NK-92 treated with Interleukin-12 subunit alpha and Interleukin-12 subunit beta, amount 100 ng/mL, for 24 hours (cell line): ENCODE data around the gene MCC.

ENCODE experiments used
- DNase-seq: peaks from one replicate; lab custom pipeline; 2025; lab: John Stamatoyannopoulos, UW

Gene MCC

DNA sequence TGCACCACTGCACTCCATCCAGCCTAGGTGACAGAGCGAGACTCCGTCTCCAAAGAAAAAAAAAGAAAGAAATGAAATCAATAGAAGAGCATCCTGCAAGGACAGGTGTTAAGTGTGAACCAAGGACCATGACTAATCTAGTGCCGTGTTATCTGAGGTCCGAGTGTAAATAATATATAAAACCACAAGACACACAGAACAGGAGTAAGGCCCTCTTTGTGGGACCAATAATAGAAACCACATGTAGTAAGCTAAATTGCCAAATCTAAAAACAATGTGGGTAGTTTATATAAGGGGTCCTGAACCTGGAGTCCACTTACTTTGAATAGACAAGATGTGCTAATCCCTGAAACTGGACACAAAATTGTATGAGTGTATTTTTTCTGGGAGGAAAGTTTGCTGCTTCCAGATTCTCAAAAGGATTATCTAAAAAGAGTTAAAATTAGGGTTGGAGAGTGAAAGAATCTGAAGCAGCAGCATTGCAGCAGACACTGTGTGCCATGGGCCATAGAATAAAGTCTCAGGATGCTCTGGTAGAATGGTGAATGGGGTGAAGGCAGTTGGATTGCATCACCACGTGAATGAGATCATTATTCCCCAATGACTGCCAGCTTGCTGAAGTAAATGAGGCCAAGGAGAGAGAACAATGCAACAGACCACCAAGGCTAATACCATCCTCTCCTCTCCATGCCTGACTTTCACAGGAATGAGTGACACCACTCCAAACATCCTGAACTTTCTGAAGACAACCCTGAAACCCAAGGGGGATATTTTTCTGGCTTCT lies 288.9 kb downstream of the MCC start:
- DNase-seq = no peak

- no peak for DNase-seq
Measured at GRCh38 chr5:113197456-113198200, 290.6 kb downstream of the MCC start.

GRCh38 chr5:113195771-113196170 lies 292.5 kb downstream of the MCC start:
- no peak for DNase-seq

GRCh38 chr5:113195251-113195650 lies 293.0 kb downstream of the MCC start:
- no peak for DNase-seq

- DNase-seq = no peak
Measured at GRCh38 chr5:113194591-113194990, 293.7 kb downstream of the MCC start.

DNA sequence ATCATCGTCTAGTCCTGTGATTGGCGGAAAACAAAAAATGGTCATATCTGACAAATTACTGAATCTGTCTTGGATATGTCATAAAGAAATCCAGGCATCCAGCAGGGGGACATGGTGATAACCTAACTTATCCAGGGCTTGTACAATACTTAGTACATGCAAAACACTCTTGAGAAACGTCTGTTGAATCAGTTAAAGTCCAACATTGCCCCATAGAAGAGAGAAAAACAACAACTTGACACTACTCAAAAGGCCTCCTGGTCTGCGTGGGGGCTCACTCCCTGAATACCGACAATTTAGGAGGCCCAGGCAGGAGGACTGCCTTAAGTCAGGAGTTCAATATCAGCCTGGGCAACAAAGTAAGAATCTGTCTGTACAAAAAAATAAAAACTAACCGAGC lies 294.1 kb downstream of the MCC start:
- DNase-seq = no peak

- DNase-seq = no peak
Measured at GRCh38 chr5:113193311-113193978, 294.8 kb downstream of the MCC start.

- DNase-seq = no peak
Measured at GRCh38 chr5:113192541-113192940, 295.7 kb downstream of the MCC start.

DNA sequence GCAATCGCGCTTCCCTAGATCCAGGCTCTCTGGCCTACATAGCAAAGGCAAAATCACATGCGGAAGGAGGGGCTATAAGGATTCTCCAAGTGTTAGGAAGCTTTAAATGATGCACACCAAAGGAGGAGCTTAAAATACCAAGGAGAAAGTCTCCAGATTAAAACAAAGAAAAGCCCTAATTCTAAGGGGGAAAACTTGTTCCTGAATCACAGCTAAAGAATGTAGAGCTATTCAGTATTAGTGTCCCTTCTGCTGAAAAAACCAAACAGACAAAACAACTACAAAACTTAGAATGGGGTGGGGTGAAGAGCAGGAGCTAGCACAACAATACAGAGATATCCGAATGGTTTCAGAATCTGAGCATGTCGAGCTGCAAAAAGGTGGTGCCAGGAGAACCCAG lies 297.9 kb downstream of the MCC start:
- DNase-seq = no peak

DNA sequence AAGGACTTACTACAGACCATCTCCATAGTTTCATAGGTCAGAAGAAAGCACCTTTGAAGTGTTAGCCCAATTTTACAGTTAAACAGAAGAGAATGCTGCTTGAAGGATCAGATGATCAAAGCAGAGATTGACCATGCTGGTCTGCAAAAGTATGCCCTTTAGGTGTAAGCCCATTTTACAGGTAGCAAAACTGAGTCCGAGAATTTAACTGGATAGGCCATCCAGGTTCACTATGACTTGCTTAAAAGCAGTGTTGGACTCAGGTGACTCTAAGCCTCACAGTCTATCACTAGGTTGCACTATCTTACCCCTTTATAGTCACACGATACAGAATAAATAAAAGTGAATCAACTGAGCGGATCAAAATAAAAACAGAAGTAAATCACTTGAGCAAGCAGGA lies 299.0 kb downstream of the MCC start:
- no peak for DNase-seq

GRCh38 chr5:113188436-113188835 lies 299.8 kb downstream of the MCC start:
- DNase-seq = no peak

- DNase-seq = no peak
Measured at GRCh38 chr5:113187906-113188305, 300.3 kb downstream of the MCC start.

GRCh38 chr5:113186061-113186460 lies 302.2 kb downstream of the MCC start:
- DNase-seq = no peak

DNA sequence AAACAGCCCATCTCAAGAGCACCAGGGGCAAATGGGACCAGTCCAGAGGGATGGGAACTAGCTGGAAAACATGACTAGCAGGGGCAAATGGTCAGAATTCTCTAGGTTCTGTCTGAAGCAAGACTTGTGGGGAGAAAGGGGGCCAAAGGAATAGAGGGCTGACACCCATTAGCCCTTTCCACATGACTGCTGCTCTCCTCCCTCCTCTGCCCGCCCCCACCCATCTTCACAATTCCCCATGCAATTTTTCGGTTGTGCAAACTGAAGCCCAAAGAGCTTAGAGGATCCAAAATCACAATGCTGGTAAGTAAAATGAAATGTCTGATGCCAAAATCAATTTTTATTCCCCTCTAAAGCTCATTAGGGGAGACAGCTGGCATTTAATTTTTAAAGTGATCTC lies 304.6 kb downstream of the MCC start:
- DNase-seq = no peak

- DNase-seq = no peak
Measured at GRCh38 chr5:113182658-113183344, 305.5 kb downstream of the MCC start.

DNA sequence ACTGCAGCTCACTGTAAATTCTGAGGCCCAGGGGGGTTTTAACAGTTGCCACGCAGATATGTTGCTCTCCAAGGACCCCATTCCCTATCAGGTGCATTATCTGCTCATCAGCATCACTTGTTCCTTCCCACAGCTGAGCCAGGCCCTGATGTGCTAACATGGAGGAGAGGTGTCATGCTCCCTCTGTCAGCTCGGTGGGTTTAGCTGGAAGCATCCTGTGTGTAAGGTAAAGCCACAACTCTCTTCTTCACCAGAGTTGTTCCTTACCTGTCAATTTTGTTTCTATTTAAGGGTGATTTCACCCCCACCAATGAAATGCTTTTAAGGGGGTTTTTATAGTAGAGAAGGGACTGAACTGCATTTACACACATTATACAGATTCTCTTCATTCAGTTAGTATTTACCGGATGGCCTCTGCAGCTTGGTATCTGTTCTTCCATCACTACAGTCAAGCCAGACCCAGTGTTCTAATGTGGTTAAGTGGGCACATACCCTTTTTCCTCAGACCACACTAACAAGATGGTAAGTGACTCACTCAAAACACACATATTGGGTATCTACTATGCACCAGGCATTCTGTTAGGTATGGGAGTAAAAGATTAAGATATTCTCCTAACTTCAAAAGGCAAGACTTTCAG lies 306.3 kb downstream of the MCC start:
- DNase-seq = no peak

DNA sequence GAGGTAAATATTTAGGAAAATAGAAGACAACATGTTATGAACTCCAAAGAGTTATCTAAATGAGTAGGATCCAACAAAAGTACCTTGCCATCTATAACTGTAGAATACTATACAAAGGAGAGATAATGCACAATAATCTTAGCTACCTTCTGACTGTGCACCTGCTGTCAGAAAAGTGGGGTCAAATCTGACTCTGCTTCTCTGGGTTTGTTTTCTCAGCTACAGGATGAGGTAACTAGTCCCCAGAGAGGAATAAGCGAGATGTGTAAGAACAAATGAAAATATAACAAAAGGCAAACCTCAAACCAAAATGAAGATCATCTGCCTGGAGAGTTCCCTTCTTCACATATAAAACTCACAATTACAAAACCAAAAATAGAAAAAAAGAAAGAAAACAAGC lies 306.8 kb downstream of the MCC start:
- DNase-seq = no peak

- no peak for DNase-seq
Measured at GRCh38 chr5:113179156-113179555, 309.1 kb downstream of the MCC start.

- no peak for DNase-seq
Measured at GRCh38 chr5:113178073-113178779, 310.0 kb downstream of the MCC start.

DNA sequence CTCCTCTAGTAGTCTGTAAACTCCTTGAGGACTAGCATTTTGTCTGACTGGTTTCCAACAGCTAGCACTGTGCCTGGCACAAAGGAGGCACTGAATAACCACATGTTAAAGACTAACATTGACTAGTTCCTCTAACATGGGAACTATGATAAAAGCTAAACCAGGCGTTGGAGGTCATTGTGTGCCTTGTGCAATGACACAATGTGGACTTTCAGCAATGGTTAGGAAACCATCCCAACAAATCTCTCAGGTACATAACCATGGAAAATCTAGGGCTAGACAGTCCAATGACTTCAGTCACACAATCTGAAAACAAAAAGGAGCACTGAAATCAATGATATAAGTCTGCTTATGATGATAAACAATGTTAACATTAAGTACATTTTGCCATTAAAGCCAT lies 311.0 kb downstream of the MCC start:
- DNase-seq = no peak

GRCh38 chr5:113176734-113177133 lies 311.5 kb downstream of the MCC start:
- DNase-seq = no peak
